A673 (cell line): ENCODE results near the gene MRPL9. TPM values are rescaled to one million over a fixed set of nuclear protein-coding genes. Genes with fewer than 3 reads are reported as not detected.

Experiments used
- BruUV-seq: library from RNA; stranded (reverse); fragments of 400-500 nt; replicated peaks from 2 replicates; lab custom pipeline; 2021; lab: Mats Ljungman, UMichigan
- CTCF ChIA-PET: fragments of 300-600 bp; sonication (Branson Sonifier 250); formaldehyde crosslinking; loops from one replicate; lab custom pipeline; 2022; ENCODE audit warnings: antibody characterized with exemption; lab: Charles Lee
- POLR2A ChIA-PET: fragments of 300-600 bp; sonication (Branson Sonifier 250); formaldehyde crosslinking; loops from one replicate; lab custom pipeline; 2022; ENCODE audit warnings: antibody characterized with exemption; ENCODE audit not compliant: low non-redundant PET; lab: Charles Lee
- DNase-seq: peaks from one replicate; pipeline ENCODE4 v3.0.0-alpha.2; 2015; ENCODE audit warnings: low spot score
- H3K27ac ChIP-seq: fragments of 200-600 bp; sonication (generic); 2 replicates; pipeline ENCODE4 v1.5.1; 2016; ENCODE audit warnings: mixed run types, low read depth, mild to moderate bottlenecking, mixed read lengths, antibody characterized with exemption, low read length; ENCODE audit not compliant: poor library complexity, severe bottlenecking
- H3K27me3 ChIP-seq: fragments of 200-600 bp; sonication (generic); replicated peaks from 2 replicates; pipeline ENCODE4 v1.6.1; 2017; ENCODE audit warnings: mixed run types, low read depth, mild to moderate bottlenecking, mixed read lengths, antibody characterized with exemption, low read length; ENCODE audit not compliant: insufficient read depth, poor library complexity
- H3K36me3 ChIP-seq: fragments of 200-600 bp; sonication (generic); 2 replicates; pipeline ENCODE4 v1.6.1; 2016; ENCODE audit warnings: mixed run types, mild to moderate bottlenecking, mixed read lengths, antibody characterized with exemption, low read length; ENCODE audit not compliant: insufficient read depth, poor library complexity, severe bottlenecking
- H3K4me1 ChIP-seq: fragments of 200-600 bp; sonication (generic); 2 replicates; pipeline ENCODE4 v1.6.1; 2017; ENCODE audit warnings: mixed run types, mild to moderate bottlenecking, mixed read lengths, antibody characterized with exemption, low read length; ENCODE audit not compliant: insufficient read depth, poor library complexity, severe bottlenecking
- H3K4me3 ChIP-seq: fragments of 200-600 bp; sonication (generic); 2 replicates; pipeline ENCODE4 v1.5.1; 2016; ENCODE audit warnings: low read depth, mixed run types, mild to moderate bottlenecking, mixed read lengths, low read length; ENCODE audit not compliant: poor library complexity, severe bottlenecking
- H3K9me3 ChIP-seq: fragments of 200-600 bp; sonication (generic); 2 replicates; pipeline ENCODE4 v1.6.1; 2016; ENCODE audit warnings: mixed run types, low read depth, mild to moderate bottlenecking, mixed read lengths, antibody characterized with exemption, low read length; ENCODE audit not compliant: poor library complexity, severe bottlenecking
- EZH2 ChIP-seq: fragments of 200-600 bp; sonication (generic); IDR thresholded peaks from 2 replicates; pipeline ENCODE4 v1.6.1; 2017; ENCODE audit warnings: borderline replicate concordance, low read depth, mild to moderate bottlenecking, mixed read lengths, antibody characterized with exemption, low read length; ENCODE audit not compliant: poor library complexity, severe bottlenecking
- intact Hi-C: fragments of 100-400 bp; cut with micrococcal nuclease; formaldehyde crosslinking; loops from one replicate; pipeline ENCODE4 v1.10.0; 2022; ENCODE audit not compliant: unreplicated experiment
- total RNA-seq: library from RNA; stranded (reverse); gene quantifications from 2 replicates; pipeline ENCODE4 v1.2.3, GENCODE V29; 2021
- TF ChIP-seq, protein P1 (sequence below): fragments of 300-800, 200-600 bp; sonication (generic); conservative IDR thresholded peaks from 2 replicates; pipeline ENCODE4 v1.5.1; 2017; ENCODE audit warnings: low read depth, mild to moderate bottlenecking, antibody characterized with exemption, low read length, moderate library complexity, mixed read lengths

MRPL9 gene
- total RNA-seq, 1 experiment from 2014 or later, result 143 TPM

- no peak overlapping the region for H3K27ac ChIP-seq
- no peak overlapping the region for H3K4me3 ChIP-seq
- no peak for TF ChIP-seq EZH2
- TF ChIP-seq, protein P1, sequence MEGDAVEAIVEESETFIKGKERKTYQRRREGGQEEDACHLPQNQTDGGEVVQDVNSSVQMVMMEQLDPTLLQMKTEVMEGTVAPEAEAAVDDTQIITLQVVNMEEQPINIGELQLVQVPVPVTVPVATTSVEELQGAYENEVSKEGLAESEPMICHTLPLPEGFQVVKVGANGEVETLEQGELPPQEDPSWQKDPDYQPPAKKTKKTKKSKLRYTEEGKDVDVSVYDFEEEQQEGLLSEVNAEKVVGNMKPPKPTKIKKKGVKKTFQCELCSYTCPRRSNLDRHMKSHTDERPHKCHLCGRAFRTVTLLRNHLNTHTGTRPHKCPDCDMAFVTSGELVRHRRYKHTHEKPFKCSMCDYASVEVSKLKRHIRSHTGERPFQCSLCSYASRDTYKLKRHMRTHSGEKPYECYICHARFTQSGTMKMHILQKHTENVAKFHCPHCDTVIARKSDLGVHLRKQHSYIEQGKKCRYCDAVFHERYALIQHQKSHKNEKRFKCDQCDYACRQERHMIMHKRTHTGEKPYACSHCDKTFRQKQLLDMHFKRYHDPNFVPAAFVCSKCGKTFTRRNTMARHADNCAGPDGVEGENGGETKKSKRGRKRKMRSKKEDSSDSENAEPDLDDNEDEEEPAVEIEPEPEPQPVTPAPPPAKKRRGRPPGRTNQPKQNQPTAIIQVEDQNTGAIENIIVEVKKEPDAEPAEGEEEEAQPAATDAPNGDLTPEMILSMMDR, result no peak
- intact Hi-C loops, result no loop called here
- H3K9me3 ChIP-seq, result no peaks in the 10 kb centered on the region
- CTCF ChIA-PET, result no interaction called here
- no peak for DNase-seq
- POLR2A ChIA-PET, result no interaction called here
- H3K27me3 ChIP-seq, result peaks cover 78% of the 10 kb centered on the region
- no TSS peak for BruUV-seq
- no peaks in the 10 kb centered on the region for H3K36me3 ChIP-seq
- peaks cover 15% of the 10 kb centered on the region for H3K4me1 ChIP-seq
Measured at GRCh38 chr1:151718011-151718431, 45.3 kb downstream of the MRPL9 start.

GRCh38 chr1:151716771-151717631 is 46.3 kb downstream of the MRPL9 start, which contains the start of gene CELF3:
Gene CELF3, minus strand, starts transcription at chr1:151716803. Its CDS starts 783 bp downstream, at chr1:151716020.
- Histone ChIP-seq H3K4me1 (peaks cover 14% of the 10 kb centered on the region), H3K4me3 (peak within 1 kb of the TSS; percentile 15), H3K36me3 (no peaks in the 10 kb centered on the region), H3K9me3 (no peaks in the 10 kb centered on the region), H3K27me3 (peaks cover 68% of the 10 kb centered on the region), H3K27ac (no peak within 1 kb of the TSS)
- intact Hi-C loops, result no loop called here
- ChIA-PET CTCF (no interaction called here), POLR2A (no interaction called here)
- TF ChIP-seq, protein P1, result no peak
- no peak for TF ChIP-seq EZH2
- peak; percentile 64 for DNase-seq
- no TSS peak for BruUV-seq

GRCh38 chr1:151716405-151716762 is 46.9 kb downstream of the MRPL9 start:
- POLR2A ChIA-PET, result no interaction called here
- no peak for DNase-seq
- intact Hi-C loops, result no loop called here
- Histone ChIP-seq H3K4me1 (peaks cover 8% of the 10 kb centered on the region), H3K36me3 (no peaks in the 10 kb centered on the region), H3K9me3 (no peaks in the 10 kb centered on the region), H3K4me3 (no peak overlapping the region), H3K27me3 (peaks cover 65% of the 10 kb centered on the region), H3K27ac (no peak overlapping the region)
- BruUV-seq, result no TSS peak
- CTCF ChIA-PET, result no interaction called here
- TF ChIP-seq EZH2, result no peak
- TF ChIP-seq, protein P1, result no peak
